PFSK-1 (cell line): ENCODE results near the gene MYH8.

Source experiments
- FOXP2 ChIP-seq: optimal IDR thresholded peaks from 2 replicates; pipeline ENCODE3; 2011; ENCODE audit warnings: borderline replicate concordance, control low read depth, inconsistent platforms; ENCODE audit not compliant: insufficient read depth; ENCODE audit errors: extremely low read length, extremely low read depth
- POLR2AphosphoS5 ChIP-seq: IDR thresholded peaks from 2 replicates; pipeline ENCODE4 v1.6.1; 2012; ENCODE audit warnings: low read depth, mild to moderate bottlenecking, control low read depth, low read length, moderate library complexity

- TF ChIP-seq FOXP2 (no peak), POLR2AphosphoS5 (no peak)
Measured at GRCh38 chr17:10417431-10417830, 4.3 kb downstream of the MYH8 start.
